Measurements from ENCODE around the gene PKD1L1. TPM values are rescaled to one million over a fixed set of nuclear protein-coding genes. Genes with fewer than 3 reads are reported as not detected.

PKD1L1 gene
- total RNA-seq, 6 experiments from 2014 or later = 0.13 to 1.4 (median 0.51) TPM; not detected in 1

DNA sequence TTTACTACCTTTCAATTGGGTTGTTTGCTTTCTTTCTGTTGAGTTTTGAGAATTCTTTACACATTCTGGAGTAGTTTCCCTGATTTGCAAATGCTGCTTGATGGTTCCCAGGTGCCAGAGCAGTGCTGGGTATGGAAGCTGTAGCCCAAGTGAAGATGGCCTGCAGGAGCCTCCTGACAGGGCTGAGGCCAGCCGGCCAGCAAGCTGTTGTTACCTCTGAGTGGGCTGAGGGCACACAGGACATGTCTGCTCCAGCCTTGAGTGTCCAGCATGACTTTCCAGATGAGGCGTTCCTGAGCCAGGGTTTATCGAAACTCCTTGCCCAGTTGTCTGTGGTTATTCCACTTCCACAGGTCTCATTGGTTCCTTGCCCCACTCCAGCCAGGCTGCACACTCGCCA, 201.8 kb downstream of the PKD1L1 start:
- Histone ChIP-seq H3K27ac (no peak overlapping the region), H3K4me3 (no peak overlapping the region), H3K36me3 (no peaks in the 10 kb centered on the region), H3K9me3 (no peaks in the 10 kb centered on the region), H3K4me1 (no peaks in the 10 kb centered on the region), H3K27me3 (no peaks in the 10 kb centered on the region)
- no peak for TF ChIP-seq POLR2A (IDR thresholded peaks at IDR 0.05)
- TF ChIP-seq, protein P1, sequence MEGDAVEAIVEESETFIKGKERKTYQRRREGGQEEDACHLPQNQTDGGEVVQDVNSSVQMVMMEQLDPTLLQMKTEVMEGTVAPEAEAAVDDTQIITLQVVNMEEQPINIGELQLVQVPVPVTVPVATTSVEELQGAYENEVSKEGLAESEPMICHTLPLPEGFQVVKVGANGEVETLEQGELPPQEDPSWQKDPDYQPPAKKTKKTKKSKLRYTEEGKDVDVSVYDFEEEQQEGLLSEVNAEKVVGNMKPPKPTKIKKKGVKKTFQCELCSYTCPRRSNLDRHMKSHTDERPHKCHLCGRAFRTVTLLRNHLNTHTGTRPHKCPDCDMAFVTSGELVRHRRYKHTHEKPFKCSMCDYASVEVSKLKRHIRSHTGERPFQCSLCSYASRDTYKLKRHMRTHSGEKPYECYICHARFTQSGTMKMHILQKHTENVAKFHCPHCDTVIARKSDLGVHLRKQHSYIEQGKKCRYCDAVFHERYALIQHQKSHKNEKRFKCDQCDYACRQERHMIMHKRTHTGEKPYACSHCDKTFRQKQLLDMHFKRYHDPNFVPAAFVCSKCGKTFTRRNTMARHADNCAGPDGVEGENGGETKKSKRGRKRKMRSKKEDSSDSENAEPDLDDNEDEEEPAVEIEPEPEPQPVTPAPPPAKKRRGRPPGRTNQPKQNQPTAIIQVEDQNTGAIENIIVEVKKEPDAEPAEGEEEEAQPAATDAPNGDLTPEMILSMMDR (IDR thresholded peaks at IDR 0.05) = no peak
- intact Hi-C loops (cut with DNase I) = no loop called here
- no peak for DNase-seq
- WGBS (ENCODE audit: insufficient coverage, low coverage, low lambda C conversion rate, missing lambda C conversion rate) = no CpG with 5 or more reads among the region's 4 CpGs
- no peak for ATAC-seq

DNA sequence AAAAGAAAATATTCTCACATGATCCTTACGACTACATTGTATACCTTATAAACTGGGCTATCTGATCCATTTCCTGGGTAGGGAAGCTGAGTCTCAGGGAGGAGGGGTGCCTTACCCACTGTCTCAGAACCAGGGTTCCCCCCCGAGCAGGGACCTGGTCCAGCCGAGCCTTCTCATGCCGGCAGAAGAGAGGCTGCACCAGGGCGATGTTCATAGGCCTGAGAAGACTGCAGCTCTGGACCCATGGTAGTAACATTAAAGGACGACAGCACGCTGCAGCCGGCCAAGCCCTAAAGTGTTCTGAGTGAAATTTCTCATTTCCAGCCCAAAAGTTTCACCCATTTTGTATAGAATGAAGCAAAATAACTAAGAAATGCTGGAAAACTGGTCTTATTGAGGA, 203.4 kb downstream of the PKD1L1 start:
- Histone ChIP-seq H3K36me3 (no peaks in the 10 kb centered on the region), H3K9me3 (no peaks in the 10 kb centered on the region), H3K4me1 (no peaks in the 10 kb centered on the region), H3K27ac (no peak overlapping the region), H3K27me3 (no peaks in the 10 kb centered on the region), H3K4me3 (no peak overlapping the region)
- TF ChIP-seq, protein P1 (IDR thresholded peaks at IDR 0.05) = no peak
- no peak for TF ChIP-seq POLR2A (IDR thresholded peaks at IDR 0.05)
- no peak for DNase-seq
- 80% methylated on average over 1 of the region's 8 CpGs for WGBS (ENCODE audit: insufficient coverage, low coverage, low lambda C conversion rate, missing lambda C conversion rate)
- intact Hi-C loops (cut with DNase I) = no loop called here
- ATAC-seq = no peak

DNA sequence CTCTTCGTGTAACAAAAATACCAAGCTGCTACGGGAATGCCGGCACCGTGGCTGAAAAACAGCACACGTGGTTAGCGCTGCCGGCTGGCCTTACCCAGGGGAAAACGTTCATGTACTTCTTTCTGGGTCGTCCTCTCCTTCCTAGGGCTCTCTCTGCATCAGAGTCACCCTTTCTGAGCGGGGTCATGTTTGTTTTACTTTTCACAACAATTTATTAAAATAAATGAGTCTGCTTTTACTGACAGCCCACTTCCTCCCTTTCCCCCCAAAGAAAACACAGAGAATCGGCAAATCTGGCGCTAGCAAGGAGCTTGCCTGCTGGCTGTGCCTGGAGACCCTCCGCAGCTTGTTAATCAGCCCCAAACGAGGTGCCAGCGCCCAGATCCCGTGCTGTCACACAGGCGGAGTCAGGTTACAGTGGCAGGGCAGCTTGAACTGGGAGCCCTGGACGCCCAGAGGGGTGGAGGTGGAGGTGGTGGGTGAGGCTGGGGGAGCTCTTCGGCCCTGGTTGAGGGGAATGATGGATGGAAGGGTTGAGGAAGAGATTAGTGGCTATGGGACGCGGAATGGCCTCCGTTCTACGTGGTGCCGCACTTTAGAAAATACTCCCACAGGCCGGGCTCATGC, 204.2 kb downstream of the PKD1L1 start:
- no peak for DNase-seq

DNA sequence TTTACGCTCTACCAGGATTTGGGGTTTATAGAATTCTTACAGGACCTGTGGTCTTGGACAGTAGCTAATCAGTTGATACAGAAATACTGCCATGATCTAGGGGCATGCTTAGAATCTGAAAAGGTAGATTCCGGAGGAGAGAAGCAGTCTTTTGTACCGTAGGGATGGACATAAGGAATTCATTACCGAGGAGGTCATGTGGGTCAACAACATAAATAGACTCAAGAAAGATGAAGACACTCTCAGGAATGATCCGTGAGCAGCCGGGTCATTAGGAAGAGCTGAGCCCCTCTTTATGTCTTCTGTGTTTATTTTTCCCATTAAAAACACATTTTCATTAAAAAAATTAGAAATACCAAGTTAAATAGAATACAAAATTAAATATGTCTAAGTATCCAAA, 206.3 kb downstream of the PKD1L1 start:
- intact Hi-C loops (cut with DNase I) = no loop called here

More for the DNA sequence above, 204.2 kb downstream of the PKD1L1 start:
- Histone ChIP-seq H3K27me3 (no peaks in the 10 kb centered on the region), H3K27ac (no peak overlapping the region), H3K36me3 (no peaks in the 10 kb centered on the region), H3K9me3 (no peaks in the 10 kb centered on the region), H3K4me1 (no peaks in the 10 kb centered on the region), H3K4me3 (no peak overlapping the region)
- no peak for ATAC-seq
- WGBS (ENCODE audit: insufficient coverage, low coverage, low lambda C conversion rate, missing lambda C conversion rate) = 64% methylated on average over 19 of the region's 25 CpGs
- intact Hi-C loops (cut with DNase I) = no loop called here
- TF ChIP-seq, protein P1 (IDR thresholded peaks at IDR 0.05) = no peak
- no peak for TF ChIP-seq POLR2A (IDR thresholded peaks at IDR 0.05)

More for the DNA sequence above, 206.3 kb downstream of the PKD1L1 start:
- DNase-seq = no peak
- no peaks in the 10 kb centered on the region for H3K36me3 ChIP-seq
- no peaks in the 10 kb centered on the region for H3K27me3 ChIP-seq
- no peaks in the 10 kb centered on the region for H3K4me1 ChIP-seq
- 80% methylated on average over 6 of the region's 6 CpGs for WGBS (ENCODE audit: insufficient coverage, low coverage, low lambda C conversion rate, missing lambda C conversion rate)
- no peaks in the 10 kb centered on the region for H3K9me3 ChIP-seq
- no peak overlapping the region for H3K27ac ChIP-seq
- ATAC-seq = no peak
- TF ChIP-seq, protein P1 (IDR thresholded peaks at IDR 0.05) = no peak
- no peak for TF ChIP-seq POLR2A (IDR thresholded peaks at IDR 0.05)
- no peak overlapping the region for H3K4me3 ChIP-seq

Data from right lobe of liver (tissue), 6 donors.